Measurements from ENCODE around the gene PHLDB1. TPM values are rescaled to one million over a fixed set of nuclear protein-coding genes. Genes with fewer than 3 reads are reported as not detected.

Gene PHLDB1
- total and polyA plus RNA-seq, 8 donors, result 76.5 to 120 (median 91.7) TPM

DNA sequence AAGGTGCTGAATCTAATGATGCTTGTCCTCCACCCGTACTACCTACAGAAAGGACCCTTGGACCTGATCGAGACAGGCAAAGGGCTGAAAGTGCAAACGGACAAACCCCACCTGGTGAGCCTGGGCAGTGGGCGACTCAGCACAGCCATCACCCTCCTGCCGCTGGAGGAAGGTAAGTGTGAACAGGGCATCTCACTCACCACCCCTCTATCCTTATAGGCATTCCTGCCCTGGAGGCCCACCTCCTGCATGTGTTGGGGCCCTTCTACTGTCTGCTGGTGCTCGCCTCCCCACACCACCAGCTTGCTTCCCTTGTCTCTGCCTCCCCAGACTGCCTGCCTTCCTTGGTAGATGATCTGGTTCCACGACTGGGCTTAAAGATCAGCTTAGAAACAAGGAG lies 7.1 kb downstream of the PHLDB1 start:
- Histone ChIP-seq H3K27ac (peak overlapping the region in 1 of 2 donors; percentile 78), H3K4me1 (peaks cover 24 to 68% of the 10 kb centered on the region in 2 donors), H3K4me3 (no peak overlapping the region), H3K27me3 (peaks cover 4 to 34% of the 10 kb centered on the region in 2 donors), H3K9me3 (no peaks in the 10 kb centered on the region), H3K36me3 (peaks cover 0 to 25% of the 10 kb centered on the region in 2 donors)
- no peak for ATAC-seq
- DNase-seq, result no peak
- no peak for TF ChIP-seq CTCF (IDR thresholded peaks at IDR 0.05)
- intact Hi-C loops (cut with DNase I), result no loop called here

- peaks cover 0 to 25% of the 10 kb centered on the region in 2 donors for H3K36me3 ChIP-seq
- no peak for DNase-seq
- no peak for ATAC-seq
- H3K27me3 ChIP-seq, result peaks cover 3 to 25% of the 10 kb centered on the region in 2 donors
- H3K4me3 ChIP-seq, result no peak overlapping the region
- intact Hi-C loops (cut with DNase I), result no loop called here
- H3K4me1 ChIP-seq, result peaks cover 33 to 68% of the 10 kb centered on the region in 2 donors
- TF ChIP-seq CTCF (IDR thresholded peaks at IDR 0.05), result no peak
- no peaks in the 10 kb centered on the region for H3K9me3 ChIP-seq
- H3K27ac ChIP-seq, result peak overlapping the region; percentile 33 to 78
Observed at GRCh38 chr11:118615282-118615975, 8.0 kb downstream of the PHLDB1 start.

GRCh38 chr11:118615976-118616371 lies 8.6 kb downstream of the PHLDB1 start:
- ATAC-seq, result no peak
- Histone ChIP-seq H3K27ac (peak overlapping the region; percentile 33 to 78), H3K4me1 (peaks cover 38 to 68% of the 10 kb centered on the region in 2 donors), H3K27me3 (peaks cover 0 to 19% of the 10 kb centered on the region in 2 donors), H3K4me3 (no peak overlapping the region), H3K36me3 (peaks cover 0 to 25% of the 10 kb centered on the region in 2 donors), H3K9me3 (no peaks in the 10 kb centered on the region)
- TF ChIP-seq CTCF (IDR thresholded peaks at IDR 0.05), result no peak
- intact Hi-C loops (cut with DNase I), result no loop called here
- DNase-seq, result no peak

DNA sequence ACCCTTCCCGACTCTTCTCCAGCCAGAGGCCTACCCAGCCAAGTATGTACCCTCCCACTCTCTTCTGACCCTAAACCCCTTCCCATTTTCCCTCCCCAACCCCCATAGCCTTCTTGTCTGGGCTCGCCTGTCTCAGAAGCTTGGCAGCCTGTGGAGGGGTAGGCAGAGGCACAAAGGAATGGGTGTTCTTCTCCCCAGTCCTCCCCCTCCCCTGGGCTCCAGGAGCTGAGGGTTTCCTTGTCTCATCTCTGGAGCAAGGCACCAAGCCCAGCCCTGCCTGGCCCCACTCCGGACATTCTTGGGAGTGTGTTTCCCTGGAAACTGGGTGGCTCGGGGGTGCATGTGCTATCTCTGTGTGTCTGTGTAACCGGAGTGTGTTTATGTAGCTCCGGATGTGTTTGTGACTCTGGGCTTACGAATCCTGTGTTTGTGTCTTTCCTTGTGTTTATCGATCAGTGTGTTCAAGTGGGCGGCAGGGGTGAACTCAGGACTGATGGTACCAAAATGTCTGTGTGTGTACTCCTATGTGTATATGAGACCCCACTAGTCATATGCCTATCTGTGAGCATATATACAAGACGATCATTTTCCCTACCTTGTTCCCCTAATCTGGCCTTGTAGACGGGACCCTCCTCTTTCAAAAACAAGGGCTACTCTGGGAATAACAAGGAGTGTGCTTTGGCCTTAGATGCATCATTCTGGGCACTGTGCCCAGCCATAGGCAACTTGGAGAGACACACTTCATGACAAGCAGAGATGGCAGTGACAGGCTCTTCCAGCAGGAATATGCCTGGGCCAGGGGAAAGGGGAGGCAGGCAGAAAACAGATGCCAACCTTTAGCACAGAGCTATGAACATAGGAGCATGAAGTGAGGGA lies 10.9 kb downstream of the PHLDB1 start:
- Histone ChIP-seq H3K4me1 (peaks cover 54 to 77% of the 10 kb centered on the region in 2 donors), H3K9me3 (no peaks in the 10 kb centered on the region), H3K4me3 (no peak overlapping the region), H3K36me3 (peaks cover 0 to 25% of the 10 kb centered on the region in 2 donors), H3K27me3 (peaks cover 0 to 11% of the 10 kb centered on the region in 2 donors), H3K27ac (peak overlapping the region; percentile 78 to 81)
- DNase-seq, result peak; percentile 49 to 75 (median 62)
- ATAC-seq, result peak; percentile 2
- TF ChIP-seq CTCF (IDR thresholded peaks at IDR 0.05), result no peak
- intact Hi-C loops (cut with DNase I), result no loop called here

- Histone ChIP-seq H3K36me3 (peaks cover 0 to 25% of the 10 kb centered on the region in 2 donors), H3K9me3 (no peaks in the 10 kb centered on the region), H3K27me3 (peaks cover 0 to 11% of the 10 kb centered on the region in 2 donors), H3K4me1 (peaks cover 56 to 76% of the 10 kb centered on the region in 2 donors), H3K27ac (peak overlapping the region; percentile 78 to 81), H3K4me3 (no peak overlapping the region)
- intact Hi-C loops (cut with DNase I), result no loop called here
- peak; percentile 2 for ATAC-seq
- DNase-seq, result no peak
- TF ChIP-seq CTCF (IDR thresholded peaks at IDR 0.05), result no peak
Observed at GRCh38 chr11:118618991-118619375, 11.6 kb downstream of the PHLDB1 start.
